WTC11 (cell line): ENCODE results near the gene ESYT1. TPM values are rescaled to one million over a fixed set of nuclear protein-coding genes. Genes with fewer than 3 reads are reported as not detected.

Experiments
- ATAC-seq: fragments of 200-7000 bp; cut with Tn5 transposase; 2 replicates; pipeline ENCODE4 v1.10.0; 2021; ENCODE audit warnings: mild to moderate bottlenecking, moderate library complexity
- CTCF ChIA-PET: fragments of 300-600 bp; sonication (Branson Sonifier 250); formaldehyde crosslinking; loops from one replicate; lab custom pipeline; 2021; ENCODE audit warnings: antibody characterized with exemption; lab: Charles Lee
- POLR2A ChIA-PET: fragments of 350-600 bp; sonication (Branson Sonifier 250); formaldehyde crosslinking; loops from one replicate; lab custom pipeline; 2021; ENCODE audit warnings: antibody characterized with exemption; lab: Charles Lee
- DNase-seq: peaks from one replicate; pipeline ENCODE4 v3.0.0; 2021; ENCODE audit warnings: low spot score
- H3K27ac Mint-ChIP-seq: 2 replicates; pipeline ENCODE4 v1.8.0; 2021; ENCODE audit warnings: mixed read lengths
- H3K27me3 Mint-ChIP-seq: 2 replicates; pipeline ENCODE4 v1.8.0; 2021; ENCODE audit warnings: low read depth, mild to moderate bottlenecking, moderate library complexity, mixed read lengths
- H3K36me3 Mint-ChIP-seq: 2 replicates; pipeline ENCODE4 v1.8.0; 2021; ENCODE audit warnings: mixed read lengths
- H3K4me1 Mint-ChIP-seq: 2 replicates; pipeline ENCODE4 v1.8.0; 2022; ENCODE audit warnings: mixed read lengths
- H3K4me3 Mint-ChIP-seq: 2 replicates; pipeline ENCODE4 v1.8.0; 2021; ENCODE audit warnings: mild to moderate bottlenecking, moderate library complexity, mixed read lengths
- H3K9me3 Mint-ChIP-seq: 2 replicates; pipeline ENCODE4 v1.8.0; 2021; ENCODE audit warnings: mixed read lengths
- CREB1 ChIP-seq: sonication (generic); formaldehyde crosslinking; IDR thresholded peaks from 2 replicates; pipeline ENCODE4 v1.8.0; 2023; ENCODE audit warnings: mild to moderate bottlenecking, missing genetic modification reagents
- ETV6 ChIP-seq: sonication (generic); formaldehyde crosslinking; IDR thresholded peaks from 2 replicates; pipeline ENCODE4 v1.8.1; 2022; ENCODE audit warnings: mild to moderate bottlenecking, missing genetic modification reagents
- FOXJ3 ChIP-seq: sonication (generic); formaldehyde crosslinking; IDR thresholded peaks from 2 replicates; pipeline ENCODE4 v1.9.0; 2021; ENCODE audit warnings: missing genetic modification reagents, mild to moderate bottlenecking, borderline replicate concordance
- NFATC4 ChIP-seq: fragments of 250-450 bp; sonication (Bioruptor Pico); IDR thresholded peaks from 2 replicates; pipeline ENCODE4 v1.9.0; 2021; ENCODE audit warnings: mild to moderate bottlenecking
- NR2C2 ChIP-seq: sonication (generic); formaldehyde crosslinking; IDR thresholded peaks from 2 replicates; pipeline ENCODE4 v1.8.0; 2022; ENCODE audit warnings: mild to moderate bottlenecking, missing genetic modification reagents
- TP53 ChIP-seq: sonication (generic); formaldehyde crosslinking; IDR thresholded peaks from 2 replicates; pipeline ENCODE4 v1.8.1; 2023; ENCODE audit warnings: mild to moderate bottlenecking, missing genetic modification reagents
- ZNF263 ChIP-seq: sonication (generic); formaldehyde crosslinking; IDR thresholded peaks from 2 replicates; pipeline ENCODE4 v1.8.1; 2022; ENCODE audit warnings: low read depth, mild to moderate bottlenecking, moderate library complexity, missing genetic modification reagents
- ZNF423 ChIP-seq: fragments of 250-450 bp; sonication (Bioruptor Pico); IDR thresholded peaks from 2 replicates; pipeline ENCODE4 v2.1.2; 2022; ENCODE audit warnings: mild to moderate bottlenecking, moderate library complexity
- total RNA-seq: library from RNA; stranded (reverse); gene quantifications from 3 replicates; pipeline ENCODE4 v1.2.3, GENCODE V29; 2021
- TF ChIP-seq, protein P1 (sequence below): fragments of 250-450 bp; sonication (Bioruptor Pico); IDR thresholded peaks from 2 replicates; pipeline ENCODE4 v1.9.0; 2021; ENCODE audit warnings: mild to moderate bottlenecking
- TF ChIP-seq, protein P2 (sequence below): fragments of 250-450 bp; sonication (Bioruptor Pico); IDR thresholded peaks from 2 replicates; pipeline ENCODE4 v1.9.0; 2021; ENCODE audit warnings: moderate library complexity, mild to moderate bottlenecking, inconsistent platforms, borderline replicate concordance
- TF ChIP-seq, protein P3 (sequence below): sonication (generic); formaldehyde crosslinking; IDR thresholded peaks from 2 replicates; pipeline ENCODE4 v1.8.1; 2023; ENCODE audit warnings: mild to moderate bottlenecking, missing genetic modification reagents
- TF ChIP-seq, protein P4 (sequence below): sonication (generic); formaldehyde crosslinking; conservative IDR thresholded peaks from 2 replicates; pipeline ENCODE4 v1.8.1; 2023; ENCODE audit warnings: mild to moderate bottlenecking, low read depth, missing genetic modification reagents, moderate library complexity
- TF ChIP-seq, protein P5 (sequence below): sonication (generic); formaldehyde crosslinking; IDR thresholded peaks from 2 replicates; pipeline ENCODE4 v1.8.0; 2022; ENCODE audit warnings: mild to moderate bottlenecking, missing genetic modification reagents
- TF ChIP-seq, protein P6 (sequence below): fragments of 250-450 bp; sonication (Bioruptor Pico); IDR thresholded peaks from 2 replicates; pipeline ENCODE4 v1.9.0; 2021; ENCODE audit warnings: mild to moderate bottlenecking, borderline replicate concordance
- TF ChIP-seq, protein P7 (sequence below): fragments of 250-450 bp; sonication (Bioruptor Pico); conservative IDR thresholded peaks from 2 replicates; pipeline ENCODE4 v1.9.0; 2021; ENCODE audit warnings: mild to moderate bottlenecking

ESYT1 gene
- total RNA-seq, 1 experiment from 2014 or later = 80.1 TPM

DNA sequence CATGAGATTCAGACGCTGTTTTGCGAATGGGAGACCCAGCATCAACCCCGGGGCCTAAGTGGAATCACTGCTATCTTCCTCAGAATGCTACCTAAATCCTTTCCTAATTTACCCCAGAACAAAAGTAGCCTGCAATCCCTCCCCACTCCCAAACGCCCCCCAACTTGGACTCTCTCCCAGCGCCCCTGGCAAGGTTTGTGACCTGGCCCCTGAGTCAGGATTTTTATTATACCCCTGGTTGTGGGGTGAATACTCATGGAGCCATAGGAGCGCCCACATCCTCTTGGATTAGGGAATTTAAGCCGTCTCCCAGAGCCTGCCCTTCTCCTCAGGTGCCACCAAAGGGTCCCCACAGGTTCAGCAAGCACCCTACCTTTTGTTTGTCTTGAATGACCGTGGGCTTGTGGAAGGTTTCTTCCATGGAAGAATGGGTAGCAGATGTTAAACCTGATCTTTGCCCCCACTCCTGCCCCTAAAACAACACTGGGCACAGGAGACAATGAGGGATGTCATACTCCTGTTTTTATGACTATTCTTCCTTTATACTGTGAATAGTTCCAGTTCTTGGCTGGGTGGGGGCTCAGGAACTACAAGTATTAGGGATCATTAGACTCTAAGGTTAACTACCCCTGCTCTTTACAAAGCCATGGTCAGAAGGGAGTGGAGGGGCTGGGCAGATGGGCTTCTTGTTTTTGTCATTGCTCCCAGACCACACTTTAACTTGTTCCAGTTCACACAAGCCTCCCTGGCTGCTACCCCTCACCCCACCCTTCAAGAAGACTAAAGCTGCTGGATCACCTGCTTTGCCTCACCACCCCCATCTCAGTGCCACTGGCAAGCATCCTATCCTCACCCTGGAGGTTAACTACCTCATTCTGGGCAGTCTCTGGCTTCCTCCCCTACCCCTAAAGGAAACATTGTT, 24.9 kb downstream of the ESYT1 start:
- ATAC-seq (no peak), DNase-seq (no peak)
- Mint-ChIP-seq H3K4me1 (peaks cover 20% of the 10 kb centered on the region), H3K4me3 (peak overlapping the region; percentile 93), H3K36me3 (peaks cover 17% of the 10 kb centered on the region), H3K27me3 (no peaks in the 10 kb centered on the region), H3K27ac (no peak overlapping the region), H3K9me3 (no peaks in the 10 kb centered on the region)
- TF ChIP-seq NR2C2 (CRISPR knock-in tag) (no peak), TP53 (CRISPR knock-in tag) (no peak), CREB1 (CRISPR knock-in tag) (no peak), FOXJ3 (no peak), ZNF263 (CRISPR knock-in tag) (no peak), ZNF423 (CRISPR knock-in tag) (no peak), ETV6 (CRISPR knock-in tag) (no peak), NFATC4 (CRISPR knock-in tag) (no peak)
- TF ChIP-seq, protein P1, sequence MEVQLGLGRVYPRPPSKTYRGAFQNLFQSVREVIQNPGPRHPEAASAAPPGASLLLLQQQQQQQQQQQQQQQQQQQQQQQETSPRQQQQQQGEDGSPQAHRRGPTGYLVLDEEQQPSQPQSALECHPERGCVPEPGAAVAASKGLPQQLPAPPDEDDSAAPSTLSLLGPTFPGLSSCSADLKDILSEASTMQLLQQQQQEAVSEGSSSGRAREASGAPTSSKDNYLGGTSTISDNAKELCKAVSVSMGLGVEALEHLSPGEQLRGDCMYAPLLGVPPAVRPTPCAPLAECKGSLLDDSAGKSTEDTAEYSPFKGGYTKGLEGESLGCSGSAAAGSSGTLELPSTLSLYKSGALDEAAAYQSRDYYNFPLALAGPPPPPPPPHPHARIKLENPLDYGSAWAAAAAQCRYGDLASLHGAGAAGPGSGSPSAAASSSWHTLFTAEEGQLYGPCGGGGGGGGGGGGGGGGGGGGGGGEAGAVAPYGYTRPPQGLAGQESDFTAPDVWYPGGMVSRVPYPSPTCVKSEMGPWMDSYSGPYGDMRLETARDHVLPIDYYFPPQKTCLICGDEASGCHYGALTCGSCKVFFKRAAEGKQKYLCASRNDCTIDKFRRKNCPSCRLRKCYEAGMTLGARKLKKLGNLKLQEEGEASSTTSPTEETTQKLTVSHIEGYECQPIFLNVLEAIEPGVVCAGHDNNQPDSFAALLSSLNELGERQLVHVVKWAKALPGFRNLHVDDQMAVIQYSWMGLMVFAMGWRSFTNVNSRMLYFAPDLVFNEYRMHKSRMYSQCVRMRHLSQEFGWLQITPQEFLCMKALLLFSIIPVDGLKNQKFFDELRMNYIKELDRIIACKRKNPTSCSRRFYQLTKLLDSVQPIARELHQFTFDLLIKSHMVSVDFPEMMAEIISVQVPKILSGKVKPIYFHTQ (CRISPR knock-in tag) = no peak
- TF ChIP-seq, protein P2, sequence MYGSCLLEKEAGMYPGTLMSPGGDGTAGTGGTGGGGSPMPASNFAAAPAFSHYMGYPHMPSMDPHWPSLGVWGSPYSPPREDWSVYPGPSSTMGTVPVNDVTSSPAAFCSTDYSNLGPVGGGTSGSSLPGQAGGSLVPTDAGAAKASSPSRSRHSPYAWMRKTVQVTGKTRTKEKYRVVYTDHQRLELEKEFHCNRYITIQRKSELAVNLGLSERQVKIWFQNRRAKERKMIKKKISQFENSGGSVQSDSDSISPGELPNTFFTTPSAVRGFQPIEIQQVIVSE = no peak
- TF ChIP-seq, protein P3, sequence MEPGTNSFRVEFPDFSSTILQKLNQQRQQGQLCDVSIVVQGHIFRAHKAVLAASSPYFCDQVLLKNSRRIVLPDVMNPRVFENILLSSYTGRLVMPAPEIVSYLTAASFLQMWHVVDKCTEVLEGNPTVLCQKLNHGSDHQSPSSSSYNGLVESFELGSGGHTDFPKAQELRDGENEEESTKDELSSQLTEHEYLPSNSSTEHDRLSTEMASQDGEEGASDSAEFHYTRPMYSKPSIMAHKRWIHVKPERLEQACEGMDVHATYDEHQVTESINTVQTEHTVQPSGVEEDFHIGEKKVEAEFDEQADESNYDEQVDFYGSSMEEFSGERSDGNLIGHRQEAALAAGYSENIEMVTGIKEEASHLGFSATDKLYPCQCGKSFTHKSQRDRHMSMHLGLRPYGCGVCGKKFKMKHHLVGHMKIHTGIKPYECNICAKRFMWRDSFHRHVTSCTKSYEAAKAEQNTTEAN = no peak
- TF ChIP-seq, protein P4, sequence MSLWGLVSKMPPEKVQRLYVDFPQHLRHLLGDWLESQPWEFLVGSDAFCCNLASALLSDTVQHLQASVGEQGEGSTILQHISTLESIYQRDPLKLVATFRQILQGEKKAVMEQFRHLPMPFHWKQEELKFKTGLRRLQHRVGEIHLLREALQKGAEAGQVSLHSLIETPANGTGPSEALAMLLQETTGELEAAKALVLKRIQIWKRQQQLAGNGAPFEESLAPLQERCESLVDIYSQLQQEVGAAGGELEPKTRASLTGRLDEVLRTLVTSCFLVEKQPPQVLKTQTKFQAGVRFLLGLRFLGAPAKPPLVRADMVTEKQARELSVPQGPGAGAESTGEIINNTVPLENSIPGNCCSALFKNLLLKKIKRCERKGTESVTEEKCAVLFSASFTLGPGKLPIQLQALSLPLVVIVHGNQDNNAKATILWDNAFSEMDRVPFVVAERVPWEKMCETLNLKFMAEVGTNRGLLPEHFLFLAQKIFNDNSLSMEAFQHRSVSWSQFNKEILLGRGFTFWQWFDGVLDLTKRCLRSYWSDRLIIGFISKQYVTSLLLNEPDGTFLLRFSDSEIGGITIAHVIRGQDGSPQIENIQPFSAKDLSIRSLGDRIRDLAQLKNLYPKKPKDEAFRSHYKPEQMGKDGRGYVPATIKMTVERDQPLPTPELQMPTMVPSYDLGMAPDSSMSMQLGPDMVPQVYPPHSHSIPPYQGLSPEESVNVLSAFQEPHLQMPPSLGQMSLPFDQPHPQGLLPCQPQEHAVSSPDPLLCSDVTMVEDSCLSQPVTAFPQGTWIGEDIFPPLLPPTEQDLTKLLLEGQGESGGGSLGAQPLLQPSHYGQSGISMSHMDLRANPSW = no peak
- TF ChIP-seq, protein P5, sequence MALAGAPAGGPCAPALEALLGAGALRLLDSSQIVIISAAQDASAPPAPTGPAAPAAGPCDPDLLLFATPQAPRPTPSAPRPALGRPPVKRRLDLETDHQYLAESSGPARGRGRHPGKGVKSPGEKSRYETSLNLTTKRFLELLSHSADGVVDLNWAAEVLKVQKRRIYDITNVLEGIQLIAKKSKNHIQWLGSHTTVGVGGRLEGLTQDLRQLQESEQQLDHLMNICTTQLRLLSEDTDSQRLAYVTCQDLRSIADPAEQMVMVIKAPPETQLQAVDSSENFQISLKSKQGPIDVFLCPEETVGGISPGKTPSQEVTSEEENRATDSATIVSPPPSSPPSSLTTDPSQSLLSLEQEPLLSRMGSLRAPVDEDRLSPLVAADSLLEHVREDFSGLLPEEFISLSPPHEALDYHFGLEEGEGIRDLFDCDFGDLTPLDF (CRISPR knock-in tag) = no peak
- TF ChIP-seq, protein P6, sequence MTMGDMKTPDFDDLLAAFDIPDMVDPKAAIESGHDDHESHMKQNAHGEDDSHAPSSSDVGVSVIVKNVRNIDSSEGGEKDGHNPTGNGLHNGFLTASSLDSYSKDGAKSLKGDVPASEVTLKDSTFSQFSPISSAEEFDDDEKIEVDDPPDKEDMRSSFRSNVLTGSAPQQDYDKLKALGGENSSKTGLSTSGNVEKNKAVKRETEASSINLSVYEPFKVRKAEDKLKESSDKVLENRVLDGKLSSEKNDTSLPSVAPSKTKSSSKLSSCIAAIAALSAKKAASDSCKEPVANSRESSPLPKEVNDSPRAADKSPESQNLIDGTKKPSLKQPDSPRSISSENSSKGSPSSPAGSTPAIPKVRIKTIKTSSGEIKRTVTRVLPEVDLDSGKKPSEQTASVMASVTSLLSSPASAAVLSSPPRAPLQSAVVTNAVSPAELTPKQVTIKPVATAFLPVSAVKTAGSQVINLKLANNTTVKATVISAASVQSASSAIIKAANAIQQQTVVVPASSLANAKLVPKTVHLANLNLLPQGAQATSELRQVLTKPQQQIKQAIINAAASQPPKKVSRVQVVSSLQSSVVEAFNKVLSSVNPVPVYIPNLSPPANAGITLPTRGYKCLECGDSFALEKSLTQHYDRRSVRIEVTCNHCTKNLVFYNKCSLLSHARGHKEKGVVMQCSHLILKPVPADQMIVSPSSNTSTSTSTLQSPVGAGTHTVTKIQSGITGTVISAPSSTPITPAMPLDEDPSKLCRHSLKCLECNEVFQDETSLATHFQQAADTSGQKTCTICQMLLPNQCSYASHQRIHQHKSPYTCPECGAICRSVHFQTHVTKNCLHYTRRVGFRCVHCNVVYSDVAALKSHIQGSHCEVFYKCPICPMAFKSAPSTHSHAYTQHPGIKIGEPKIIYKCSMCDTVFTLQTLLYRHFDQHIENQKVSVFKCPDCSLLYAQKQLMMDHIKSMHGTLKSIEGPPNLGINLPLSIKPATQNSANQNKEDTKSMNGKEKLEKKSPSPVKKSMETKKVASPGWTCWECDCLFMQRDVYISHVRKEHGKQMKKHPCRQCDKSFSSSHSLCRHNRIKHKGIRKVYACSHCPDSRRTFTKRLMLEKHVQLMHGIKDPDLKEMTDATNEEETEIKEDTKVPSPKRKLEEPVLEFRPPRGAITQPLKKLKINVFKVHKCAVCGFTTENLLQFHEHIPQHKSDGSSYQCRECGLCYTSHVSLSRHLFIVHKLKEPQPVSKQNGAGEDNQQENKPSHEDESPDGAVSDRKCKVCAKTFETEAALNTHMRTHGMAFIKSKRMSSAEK (CRISPR knock-in tag) = no peak
- TF ChIP-seq, protein P7, sequence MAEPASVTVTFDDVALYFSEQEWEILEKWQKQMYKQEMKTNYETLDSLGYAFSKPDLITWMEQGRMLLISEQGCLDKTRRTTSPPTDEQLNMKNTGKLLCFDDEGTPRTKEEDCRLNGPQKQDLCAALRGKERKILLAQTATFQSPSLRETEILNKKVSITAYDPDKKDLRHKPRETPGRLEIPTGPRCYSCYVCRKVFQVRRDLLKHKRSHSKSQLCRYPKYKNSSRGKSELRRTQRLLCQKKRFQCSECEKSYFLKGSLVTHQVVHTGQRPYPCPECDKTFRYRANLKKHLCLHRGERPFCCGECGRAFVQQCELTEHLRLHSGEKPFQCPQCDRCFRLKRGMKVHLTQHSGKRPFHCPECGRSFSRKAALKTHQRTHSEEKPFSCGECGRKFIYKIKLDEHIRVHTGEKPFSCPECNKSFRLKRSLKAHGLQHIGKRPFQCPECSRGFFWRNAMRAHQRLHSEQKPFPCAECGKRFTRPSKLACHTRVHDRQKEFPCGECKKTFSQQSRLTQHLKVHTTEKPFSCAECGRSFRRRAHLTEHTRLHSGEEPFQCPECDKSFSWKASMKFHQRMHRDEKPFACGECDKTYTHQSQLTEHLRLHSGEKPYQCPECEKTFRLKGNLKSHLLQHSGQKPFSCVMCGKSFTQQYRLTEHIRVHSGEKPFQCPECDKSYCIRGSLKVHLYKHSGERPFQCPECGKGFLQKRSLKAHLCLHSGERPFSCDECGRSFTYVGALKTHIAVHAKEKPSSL (CRISPR knock-in tag) = no peak
- ChIA-PET POLR2A (interaction anchor here (0.5 kb wide), 1 partner anchor 68 kb away, joined by 3 read pairs; no protein-coding TSS in a partner anchor), CTCF (no interaction called here)
